Measurements from ENCODE around the gene SHLD1.
"Not testable (repeated sequence)": the region's sequence is repeated elsewhere in the genome, so short reads cannot be mapped to it uniquely, and the experiment has no call there.

Gene SHLD1

GRCh38 chr20:5749952-5750779, at the start of gene SHLD1:
SHLD1 (plus strand) TSS chr20:5750401; CDS start chr20:5772866, 22,465 bp downstream.
- Mint-ChIP-seq H3K27me3 (peaks cover 4% of the 10 kb centered on the region), H3K4me1 (peaks cover 22% of the 10 kb centered on the region), H3K27ac (peak within 1 kb of the TSS; percentile 92), H3K4me3 (peak within 1 kb of the TSS; percentile 89), H3K36me3 (peaks cover 12% of the 10 kb centered on the region), H3K9me3 (peaks cover 2% of the 10 kb centered on the region)
- DNase-seq = peak; percentile 87
- CTCF ChIA-PET = no interaction called here

- H3K4me3 Mint-ChIP-seq, H3K4me1 Mint-ChIP-seq, H3K27ac Mint-ChIP-seq, H3K36me3 Mint-ChIP-seq, DNase-seq, CTCF ChIA-PET, H3K9me3 Mint-ChIP-seq: not testable (repeated sequence)
- H3K27me3 Mint-ChIP-seq = peaks cover 11% of the 10 kb centered on the region
These were observed 47.9 kb upstream of the SHLD1 start for GRCh38 chr20:5702339-5702738.

GRCh38 chr20:5703681-5704101, 46.5 kb upstream of the SHLD1 start:
- no peak for DNase-seq
- Mint-ChIP-seq H3K36me3 (no peaks in the 10 kb centered on the region), H3K4me3 (no peak overlapping the region), H3K27me3 (peaks cover 11% of the 10 kb centered on the region), H3K9me3 (no peaks in the 10 kb centered on the region), H3K27ac (no peak overlapping the region), H3K4me1 (no peaks in the 10 kb centered on the region)
- CTCF ChIA-PET = interaction anchor here (1.1 kb wide), 1 partner anchor 27 kb away, joined by 4 read pairs; no protein-coding TSS in a partner anchor

- CTCF ChIA-PET = no interaction called here
- H3K4me3 Mint-ChIP-seq = no peak overlapping the region
- H3K27me3 Mint-ChIP-seq = peaks cover 6% of the 10 kb centered on the region
- DNase-seq = no peak
- H3K27ac Mint-ChIP-seq = no peak overlapping the region
- H3K9me3 Mint-ChIP-seq = no peaks in the 10 kb centered on the region
- no peaks in the 10 kb centered on the region for H3K4me1 Mint-ChIP-seq
- no peaks in the 10 kb centered on the region for H3K36me3 Mint-ChIP-seq
These were observed 44.4 kb upstream of the SHLD1 start for GRCh38 chr20:5705827-5706226.

GRCh38 chr20:5706797-5707196, 43.4 kb upstream of the SHLD1 start:
- Mint-ChIP-seq H3K9me3 (no peaks in the 10 kb centered on the region), H3K27ac (no peak overlapping the region), H3K27me3 (peaks cover 6% of the 10 kb centered on the region), H3K4me1 (no peaks in the 10 kb centered on the region), H3K36me3 (no peaks in the 10 kb centered on the region), H3K4me3 (no peak overlapping the region)
- CTCF ChIA-PET = interaction anchor here (0.6 kb wide), 1 partner anchor 10 kb away, joined by 4 read pairs; no protein-coding TSS in a partner anchor
- no peak for DNase-seq

- no peak for DNase-seq
- no peaks in the 10 kb centered on the region for H3K36me3 Mint-ChIP-seq
- peaks cover 20% of the 10 kb centered on the region for H3K4me1 Mint-ChIP-seq
- CTCF ChIA-PET = interaction anchor here (0.9 kb wide), 1 partner anchor 150 kb away, joined by 3 read pairs; no protein-coding TSS in a partner anchor
- H3K4me3 Mint-ChIP-seq = no peak overlapping the region
- H3K27ac Mint-ChIP-seq = no peak overlapping the region
- peaks cover 6% of the 10 kb centered on the region for H3K27me3 Mint-ChIP-seq
- H3K9me3 Mint-ChIP-seq = peaks cover 7% of the 10 kb centered on the region
These were observed 39.6 kb upstream of the SHLD1 start for GRCh38 chr20:5710551-5710950.

- Mint-ChIP-seq H3K27ac (peak overlapping the region; percentile 71), H3K4me3 (no peak overlapping the region), H3K27me3 (no peaks in the 10 kb centered on the region), H3K9me3 (peaks cover 10% of the 10 kb centered on the region), H3K36me3 (no peaks in the 10 kb centered on the region), H3K4me1 (peaks cover 20% of the 10 kb centered on the region)
- peak; percentile 85 for DNase-seq
- CTCF ChIA-PET = interaction anchor here (0.6 to 1.8 kb wide), 4 partner anchors 74 to 185 kb away, joined by 3 to 6 read pairs (median 4); no protein-coding TSS in a partner anchor
These were observed 35.8 kb upstream of the SHLD1 start for GRCh38 chr20:5714261-5715041.

GRCh38 chr20:5715071-5715841, 34.9 kb upstream of the SHLD1 start:
- peak overlapping the region; percentile 71 for H3K27ac Mint-ChIP-seq
- peaks cover 20% of the 10 kb centered on the region for H3K4me1 Mint-ChIP-seq
- H3K4me3 Mint-ChIP-seq = no peak overlapping the region
- no peaks in the 10 kb centered on the region for H3K27me3 Mint-ChIP-seq
- CTCF ChIA-PET = interaction anchor here (1.0 to 1.8 kb wide), 3 partner anchors 73 to 186 kb away, joined by 3 to 6 read pairs (median 3); no protein-coding TSS in a partner anchor
- no peaks in the 10 kb centered on the region for H3K36me3 Mint-ChIP-seq
- peaks cover 10% of the 10 kb centered on the region for H3K9me3 Mint-ChIP-seq
- DNase-seq = no peak

GRCh38 chr20:5716953-5717352, 33.2 kb upstream of the SHLD1 start:
- Mint-ChIP-seq H3K9me3 (peaks cover 10% of the 10 kb centered on the region), H3K27ac (no peak overlapping the region), H3K4me3 (no peak overlapping the region), H3K36me3 (no peaks in the 10 kb centered on the region), H3K4me1 (peaks cover 20% of the 10 kb centered on the region), H3K27me3 (no peaks in the 10 kb centered on the region)
- CTCF ChIA-PET = interaction anchor here (0.7 kb wide), 1 partner anchor 9 kb away, joined by 3 read pairs; no protein-coding TSS in a partner anchor
- no peak for DNase-seq

- CTCF ChIA-PET = no interaction called here
- Mint-ChIP-seq H3K27me3 (no peaks in the 10 kb centered on the region), H3K36me3 (no peaks in the 10 kb centered on the region), H3K4me3 (no peak overlapping the region), H3K4me1 (peaks cover 15% of the 10 kb centered on the region), H3K27ac (no peak overlapping the region), H3K9me3 (peaks cover 10% of the 10 kb centered on the region)
- no peak for DNase-seq
These were observed 31.2 kb upstream of the SHLD1 start for GRCh38 chr20:5718896-5719595.

- Mint-ChIP-seq H3K27me3 (no peaks in the 10 kb centered on the region), H3K4me3 (no peak overlapping the region), H3K4me1 (peaks cover 7% of the 10 kb centered on the region), H3K9me3 (peaks cover 7% of the 10 kb centered on the region), H3K36me3 (no peaks in the 10 kb centered on the region), H3K27ac (no peak overlapping the region)
- CTCF ChIA-PET = no interaction called here
- DNase-seq = no peak
These were observed 30.3 kb upstream of the SHLD1 start for GRCh38 chr20:5719861-5720403.

GRCh38 chr20:5720696-5721095, 29.5 kb upstream of the SHLD1 start:
- Mint-ChIP-seq H3K4me1 (no peaks in the 10 kb centered on the region), H3K9me3 (peaks cover 2% of the 10 kb centered on the region), H3K36me3 (no peaks in the 10 kb centered on the region), H3K27me3 (peaks cover 4% of the 10 kb centered on the region), H3K27ac (no peak overlapping the region), H3K4me3 (no peak overlapping the region)
- CTCF ChIA-PET = no interaction called here
- DNase-seq = no peak

GRCh38 chr20:5721356-5721755, 28.8 kb upstream of the SHLD1 start:
- H3K36me3 Mint-ChIP-seq, H3K4me3 Mint-ChIP-seq, CTCF ChIA-PET, H3K4me1 Mint-ChIP-seq, H3K27me3 Mint-ChIP-seq, H3K9me3 Mint-ChIP-seq, H3K27ac Mint-ChIP-seq, DNase-seq: not testable (repeated sequence)

All from activated naive CD4-positive, alpha-beta T cell treated with anti-CD3 and anti-CD28 coated beads, Interleukin-2, amount 10 ng/mL, durations not matched to agents 7 days and 5 days (primary cell).